Stimulated activated CD4-positive, alpha-beta T cell treated with anti-CD3 and anti-CD28 coated beads, Interleukin-15, amount 100 ng/mL, for 48 hours (primary cell): ENCODE measurements around the gene MEIS2.

Source experiments
- DNase-seq, 2 donors: peaks; one replicate each; pipeline ENCODE4 v3.0.0-alpha.2; 2020; ENCODE audit warnings: low read depth in 2 of 2

Gene MEIS2

GRCh38 chr15:36901012-36901411 lies 199.3 kb downstream of the MEIS2 start:
- DNase-seq, result no peak

- no peak for DNase-seq
Measured at GRCh38 chr15:36899696-36900095, 200.7 kb downstream of the MEIS2 start.

GRCh38 chr15:36898536-36899126 lies 201.7 kb downstream of the MEIS2 start:
- DNase-seq, result no peak

GRCh38 chr15:36897834-36898233 lies 202.5 kb downstream of the MEIS2 start:
- DNase-seq, result no peak

GRCh38 chr15:36896949-36897348 lies 203.4 kb downstream of the MEIS2 start:
- DNase-seq, result no peak

- no peak for DNase-seq
Measured at GRCh38 chr15:36894075-36894474, 206.3 kb downstream of the MEIS2 start.

GRCh38 chr15:36893276-36893675 lies 207.1 kb downstream of the MEIS2 start:
- DNase-seq, result no peak

- DNase-seq, result no peak
Measured at GRCh38 chr15:36888011-36888992, 212.0 kb downstream of the MEIS2 start.

- DNase-seq, result no peak
Measured at GRCh38 chr15:36887214-36887961, 213.0 kb downstream of the MEIS2 start.

GRCh38 chr15:36886701-36887100 lies 213.6 kb downstream of the MEIS2 start:
- DNase-seq, result no peak

GRCh38 chr15:36886191-36886590 lies 214.2 kb downstream of the MEIS2 start:
- DNase-seq, result no peak

GRCh38 chr15:36885771-36886170 lies 214.6 kb downstream of the MEIS2 start:
- DNase-seq, result no peak

- no peak for DNase-seq
Measured at GRCh38 chr15:36884936-36885635, 215.3 kb downstream of the MEIS2 start.

- no peak for DNase-seq
Measured at GRCh38 chr15:36884518-36884875, 215.9 kb downstream of the MEIS2 start.

- peak; percentile 65 to 67 for DNase-seq
Measured at GRCh38 chr15:36883713-36884517, 216.4 kb downstream of the MEIS2 start.

- no peak for DNase-seq
Measured at GRCh38 chr15:36882487-36883131, 217.7 kb downstream of the MEIS2 start.

GRCh38 chr15:36882056-36882455 lies 218.3 kb downstream of the MEIS2 start:
- no peak for DNase-seq

GRCh38 chr15:36881516-36881915 lies 218.8 kb downstream of the MEIS2 start:
- no peak for DNase-seq

- no peak for DNase-seq
Measured at GRCh38 chr15:36880913-36881460, 219.4 kb downstream of the MEIS2 start.

GRCh38 chr15:36880224-36880912 lies 220.0 kb downstream of the MEIS2 start:
- DNase-seq, result no peak
